Type B pancreatic cell (in vitro differentiated cells): ENCODE measurements around the gene WWC1. TPM values are rescaled to one million over a fixed set of nuclear protein-coding genes. Genes with fewer than 3 reads are reported as not detected.

Experiments used
- DNase-seq: peaks from one replicate; pipeline ENCODE4 v3.0.0; 2021; ENCODE audit warnings: mixed read lengths; ENCODE audit not compliant: unreplicated experiment; ENCODE audit errors: extremely low spot score
- H3K27ac Mint-ChIP-seq: 2 replicates; pipeline ENCODE4 v1.8.0; 2021; ENCODE audit warnings: mild to moderate bottlenecking, mixed read lengths
- H3K27me3 Mint-ChIP-seq: 2 replicates; pipeline ENCODE4 v1.8.0; 2021; ENCODE audit warnings: mixed read lengths
- H3K36me3 Mint-ChIP-seq: 2 replicates; pipeline ENCODE4 v1.8.0; 2021; ENCODE audit warnings: mixed read lengths
- H3K4me1 Mint-ChIP-seq: one replicate; pipeline ENCODE4 v1.8.0; 2021; ENCODE audit warnings: mixed read lengths; ENCODE audit not compliant: unreplicated experiment
- H3K4me3 Mint-ChIP-seq: 2 replicates; pipeline ENCODE4 v1.8.0; 2021; ENCODE audit warnings: mild to moderate bottlenecking, mixed read lengths
- H3K9me3 Mint-ChIP-seq: 2 replicates; pipeline ENCODE4 v1.8.0; 2021; ENCODE audit warnings: mixed read lengths
- total RNA-seq: library from RNA; stranded (reverse); gene quantifications from 2 replicates; pipeline ENCODE4 v1.2.1, GENCODE V29; 2021; ENCODE audit warnings: low replicate concordance
- TF ChIP-seq, protein P1 (sequence below): fragments of 200-600 bp; sonication (generic); conservative IDR thresholded peaks from 2 replicates; pipeline ENCODE4 v1.5.0; 2021; ENCODE audit warnings: antibody characterized with exemption, mild to moderate bottlenecking

The WWC1 gene
- total RNA-seq, 1 donor from 2014 or later, result 80.1 TPM

GRCh38 chr5:168400429-168401220, 109.2 kb downstream of the WWC1 start:
- no peaks in the 10 kb centered on the region for H3K9me3 Mint-ChIP-seq
- H3K27me3 Mint-ChIP-seq, result no peaks in the 10 kb centered on the region
- peaks cover 17% of the 10 kb centered on the region for H3K4me1 Mint-ChIP-seq
- peak overlapping the region; percentile 69 for H3K4me3 Mint-ChIP-seq
- no peak for DNase-seq
- TF ChIP-seq, protein P1, sequence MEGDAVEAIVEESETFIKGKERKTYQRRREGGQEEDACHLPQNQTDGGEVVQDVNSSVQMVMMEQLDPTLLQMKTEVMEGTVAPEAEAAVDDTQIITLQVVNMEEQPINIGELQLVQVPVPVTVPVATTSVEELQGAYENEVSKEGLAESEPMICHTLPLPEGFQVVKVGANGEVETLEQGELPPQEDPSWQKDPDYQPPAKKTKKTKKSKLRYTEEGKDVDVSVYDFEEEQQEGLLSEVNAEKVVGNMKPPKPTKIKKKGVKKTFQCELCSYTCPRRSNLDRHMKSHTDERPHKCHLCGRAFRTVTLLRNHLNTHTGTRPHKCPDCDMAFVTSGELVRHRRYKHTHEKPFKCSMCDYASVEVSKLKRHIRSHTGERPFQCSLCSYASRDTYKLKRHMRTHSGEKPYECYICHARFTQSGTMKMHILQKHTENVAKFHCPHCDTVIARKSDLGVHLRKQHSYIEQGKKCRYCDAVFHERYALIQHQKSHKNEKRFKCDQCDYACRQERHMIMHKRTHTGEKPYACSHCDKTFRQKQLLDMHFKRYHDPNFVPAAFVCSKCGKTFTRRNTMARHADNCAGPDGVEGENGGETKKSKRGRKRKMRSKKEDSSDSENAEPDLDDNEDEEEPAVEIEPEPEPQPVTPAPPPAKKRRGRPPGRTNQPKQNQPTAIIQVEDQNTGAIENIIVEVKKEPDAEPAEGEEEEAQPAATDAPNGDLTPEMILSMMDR, result no peak
- H3K36me3 Mint-ChIP-seq, result peaks cover 29% of the 10 kb centered on the region
- H3K27ac Mint-ChIP-seq, result peak overlapping the region; percentile 97

DNA sequence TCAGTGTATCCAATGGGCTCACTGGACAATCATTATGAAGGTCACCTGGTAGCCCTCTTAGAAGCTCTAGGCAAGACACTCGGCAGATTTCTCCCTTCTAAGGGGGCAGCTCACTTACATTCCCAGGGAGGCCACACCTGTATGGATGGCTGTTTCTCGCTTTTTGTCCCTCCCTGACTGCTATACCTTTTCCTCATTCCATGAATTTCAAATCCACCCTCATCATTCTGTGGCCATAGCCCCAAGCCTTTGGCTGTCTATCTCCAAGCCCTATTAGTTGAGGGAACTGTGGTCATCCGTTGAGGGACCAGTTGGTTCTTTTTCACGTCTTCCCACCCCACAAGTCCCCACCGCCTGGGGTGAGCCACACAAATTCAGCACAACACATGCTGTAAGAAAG, 109.8 kb downstream of the WWC1 start:
- Mint-ChIP-seq H3K9me3 (no peaks in the 10 kb centered on the region), H3K36me3 (peaks cover 32% of the 10 kb centered on the region), H3K27me3 (no peaks in the 10 kb centered on the region), H3K4me1 (peaks cover 17% of the 10 kb centered on the region), H3K4me3 (peak overlapping the region; percentile 69), H3K27ac (peak overlapping the region; percentile 97)
- no peak for DNase-seq
- TF ChIP-seq, protein P1, result no peak

DNA sequence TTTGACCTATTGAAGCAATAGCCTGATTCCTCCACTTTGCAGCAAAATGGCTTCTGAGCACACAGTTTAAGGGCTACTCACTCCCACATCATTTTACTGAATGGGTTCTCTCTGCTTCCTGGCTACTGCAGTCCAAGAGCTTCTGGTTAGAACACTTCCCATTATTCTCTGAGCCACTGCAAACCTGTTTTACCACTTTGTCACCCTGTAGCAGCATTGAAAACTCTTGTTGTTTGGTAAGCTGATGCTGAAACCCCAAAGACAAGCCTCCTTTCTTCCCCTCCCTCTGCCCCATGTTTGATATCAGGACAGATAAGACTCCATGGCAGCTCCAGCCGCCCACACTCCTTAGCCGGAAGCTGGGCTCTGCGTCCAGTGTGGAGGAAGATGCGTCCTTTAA, 110.4 kb downstream of the WWC1 start:
- Mint-ChIP-seq H3K27ac (peak overlapping the region; percentile 97), H3K4me1 (peaks cover 17% of the 10 kb centered on the region), H3K27me3 (no peaks in the 10 kb centered on the region), H3K9me3 (no peaks in the 10 kb centered on the region), H3K4me3 (peak overlapping the region; percentile 69), H3K36me3 (peaks cover 31% of the 10 kb centered on the region)
- no peak for DNase-seq
- TF ChIP-seq, protein P1, result no peak

GRCh38 chr5:168404365-168404764, 112.9 kb downstream of the WWC1 start:
- no peak overlapping the region for H3K4me3 Mint-ChIP-seq
- peaks cover 26% of the 10 kb centered on the region for H3K4me1 Mint-ChIP-seq
- peaks cover 31% of the 10 kb centered on the region for H3K36me3 Mint-ChIP-seq
- no peaks in the 10 kb centered on the region for H3K9me3 Mint-ChIP-seq
- H3K27me3 Mint-ChIP-seq, result no peaks in the 10 kb centered on the region
- DNase-seq, result no peak
- no peak overlapping the region for H3K27ac Mint-ChIP-seq
- TF ChIP-seq, protein P1, result no peak

DNA sequence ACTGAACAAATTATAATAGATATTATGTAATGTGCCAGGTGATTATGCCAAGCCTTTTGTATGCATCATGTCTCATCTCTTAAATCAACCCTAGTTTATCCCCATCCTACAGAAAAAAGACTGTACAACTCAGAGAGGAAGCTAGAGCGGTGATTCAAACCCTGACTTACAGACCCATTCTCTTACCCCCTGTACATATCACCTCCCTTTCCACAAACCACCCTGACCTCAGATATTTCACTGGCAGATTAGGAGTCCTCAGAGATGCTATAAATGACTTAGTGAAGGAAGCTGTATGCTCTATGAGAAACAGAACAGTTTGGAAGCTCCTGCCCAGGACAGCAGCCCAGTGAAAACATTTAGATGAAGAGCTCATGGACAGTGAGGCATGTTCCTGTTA, 115.8 kb downstream of the WWC1 start:
- no peak for DNase-seq
- no peak overlapping the region for H3K4me3 Mint-ChIP-seq
- no peaks in the 10 kb centered on the region for H3K9me3 Mint-ChIP-seq
- H3K27ac Mint-ChIP-seq, result no peak overlapping the region
- H3K27me3 Mint-ChIP-seq, result no peaks in the 10 kb centered on the region
- peaks cover 17% of the 10 kb centered on the region for H3K4me1 Mint-ChIP-seq
- peaks cover 12% of the 10 kb centered on the region for H3K36me3 Mint-ChIP-seq
- TF ChIP-seq, protein P1, result no peak
